Raji (cell line): ENCODE results near the gene PCDH18.

Source experiments
- POLR2A ChIP-seq: IDR thresholded peaks from 2 replicates; pipeline ENCODE4 v1.6.1; 2011; ENCODE audit warnings: low read depth, low read length, control low read depth; ENCODE audit not compliant: insufficient read depth

The PCDH18 gene

GRCh38 chr4:137532869-137533236 is 559 bp upstream of the PCDH18 start:
- TF ChIP-seq POLR2A, result no peak

GRCh38 chr4:137531168-137531985 is 917 bp downstream of the PCDH18 start:
- no peak for TF ChIP-seq POLR2A

GRCh38 chr4:137530176-137530575 is 2.1 kb downstream of the PCDH18 start:
- TF ChIP-seq POLR2A, result no peak

GRCh38 chr4:137529432-137529831 is 2.9 kb downstream of the PCDH18 start:
- no peak for TF ChIP-seq POLR2A

- no peak for TF ChIP-seq POLR2A
These were observed 3.6 kb downstream of the PCDH18 start for GRCh38 chr4:137528673-137529072.

- no peak for TF ChIP-seq POLR2A
These were observed 5.6 kb downstream of the PCDH18 start for GRCh38 chr4:137526681-137527080.

GRCh38 chr4:137524725-137525369 is 7.4 kb downstream of the PCDH18 start:
- TF ChIP-seq POLR2A, result no peak

- TF ChIP-seq POLR2A, result no peak
These were observed 9.0 kb downstream of the PCDH18 start for GRCh38 chr4:137523329-137523728.

- no peak for TF ChIP-seq POLR2A
These were observed 11.2 kb downstream of the PCDH18 start for GRCh38 chr4:137521053-137521452.

- no peak for TF ChIP-seq POLR2A
These were observed 12.9 kb downstream of the PCDH18 start for GRCh38 chr4:137519406-137519805.

- TF ChIP-seq POLR2A, result no peak
These were observed 17.7 kb downstream of the PCDH18 start for GRCh38 chr4:137514406-137515111.

- TF ChIP-seq POLR2A, result no peak
These were observed 21.6 kb downstream of the PCDH18 start for GRCh38 chr4:137510557-137511265.

GRCh38 chr4:137509855-137510282 is 22.4 kb downstream of the PCDH18 start:
- no peak for TF ChIP-seq POLR2A

- no peak for TF ChIP-seq POLR2A
These were observed 29.8 kb downstream of the PCDH18 start for GRCh38 chr4:137502339-137503129.
